ENCODE data around the gene CDH10. TPM values are rescaled to one million over a fixed set of nuclear protein-coding genes. Genes with fewer than 3 reads are reported as not detected.

CDH10 gene
- total RNA-seq: 1.1 and 2.6 TPM in 2 replicates

- no peak for DNase-seq (ENCODE audit: extremely low read depth, low read depth, low spot score)
Observed at GRCh38 chr5:24644761-24645160, at the start of gene CDH10. CDH10 (minus strand) TSS chr5:24644978; CDS start chr5:24593490, 51,488 bp downstream.

- DNase-seq (ENCODE audit: extremely low read depth, low read depth, low spot score): no peak
Observed at GRCh38 chr5:24693609-24694008, 48.8 kb upstream of the CDH10 start.

- DNase-seq (ENCODE audit: extremely low read depth, low read depth, low spot score): no peak
Observed at GRCh38 chr5:24691074-24691473, 46.3 kb upstream of the CDH10 start.

- no peak for DNase-seq (ENCODE audit: extremely low read depth, low read depth, low spot score)
Observed at GRCh38 chr5:24681106-24681505, 36.3 kb upstream of the CDH10 start.

GRCh38 chr5:24668050-24668449 is 23.3 kb upstream of the CDH10 start:
- DNase-seq (ENCODE audit: extremely low read depth, low read depth, low spot score): no peak

- no peak for DNase-seq (ENCODE audit: extremely low read depth, low read depth, low spot score)
Observed at GRCh38 chr5:24649531-24649930, 4.8 kb upstream of the CDH10 start.

- DNase-seq (ENCODE audit: extremely low read depth, low read depth, low spot score): no peak
Observed at GRCh38 chr5:24646915-24647314, 2.1 kb upstream of the CDH10 start.

- DNase-seq (ENCODE audit: extremely low read depth, low read depth, low spot score): no peak
Observed at GRCh38 chr5:24645483-24645882, 705 bp upstream of the CDH10 start.

GRCh38 chr5:24643880-24644279 is 898 bp downstream of the CDH10 start:
- DNase-seq (ENCODE audit: extremely low read depth, low read depth, low spot score): no peak

- DNase-seq (ENCODE audit: extremely low read depth, low read depth, low spot score): no peak
Observed at GRCh38 chr5:24643156-24643555, 1.6 kb downstream of the CDH10 start.

- DNase-seq (ENCODE audit: extremely low read depth, low read depth, low spot score): no peak
Observed at GRCh38 chr5:24642022-24642421, 2.8 kb downstream of the CDH10 start.

GRCh38 chr5:24635209-24635608 is 9.6 kb downstream of the CDH10 start:
- DNase-seq (ENCODE audit: extremely low read depth, low read depth, low spot score): no peak

GRCh38 chr5:24633715-24634325 is 11.0 kb downstream of the CDH10 start:
- DNase-seq (ENCODE audit: extremely low read depth, low read depth, low spot score): peak; percentile 4

GRCh38 chr5:24632353-24632752 is 12.4 kb downstream of the CDH10 start:
- DNase-seq (ENCODE audit: extremely low read depth, low read depth, low spot score): no peak

- DNase-seq (ENCODE audit: extremely low read depth, low read depth, low spot score): no peak
Observed at GRCh38 chr5:24630918-24631317, 13.9 kb downstream of the CDH10 start.

- DNase-seq (ENCODE audit: extremely low read depth, low read depth, low spot score): no peak
Observed at GRCh38 chr5:24629798-24630197, 15.0 kb downstream of the CDH10 start.

- no peak for DNase-seq (ENCODE audit: extremely low read depth, low read depth, low spot score)
Observed at GRCh38 chr5:24624872-24625271, 19.9 kb downstream of the CDH10 start.

GRCh38 chr5:24623624-24624023 is 21.2 kb downstream of the CDH10 start:
- DNase-seq (ENCODE audit: extremely low read depth, low read depth, low spot score): no peak

- DNase-seq (ENCODE audit: extremely low read depth, low read depth, low spot score): no peak
Observed at GRCh38 chr5:24623031-24623430, 21.7 kb downstream of the CDH10 start.

GRCh38 chr5:24621792-24622191 is 23.0 kb downstream of the CDH10 start:
- DNase-seq (ENCODE audit: extremely low read depth, low read depth, low spot score): no peak

- no peak for DNase-seq (ENCODE audit: extremely low read depth, low read depth, low spot score)
Observed at GRCh38 chr5:24616566-24616965, 28.2 kb downstream of the CDH10 start.

GRCh38 chr5:24615159-24615558 is 29.6 kb downstream of the CDH10 start:
- no peak for DNase-seq (ENCODE audit: extremely low read depth, low read depth, low spot score)

- DNase-seq (ENCODE audit: extremely low read depth, low read depth, low spot score): no peak
Observed at GRCh38 chr5:24609706-24610105, 35.1 kb downstream of the CDH10 start.

Measured in glomerular endothelial cell (primary cell).